HG03378 (cell line): Measurements from ENCODE around the gene REXO1.
A peak's percentile ranks its signal among the peaks of the same experiment; 100 is the strongest.
"Not testable (repeated sequence)": the region's sequence is repeated elsewhere in the genome, so short reads cannot be mapped to it uniquely, and the experiment has no call there.

Experiments used
- ATAC-seq: cut with Tn5 transposase; IDR thresholded peaks from one replicate; pipeline ENCODE4 v1.9.1; 2021; ENCODE audit warnings: mild to moderate bottlenecking, moderate library complexity; ENCODE audit not compliant: unreplicated experiment

REXO1 gene, protein sequence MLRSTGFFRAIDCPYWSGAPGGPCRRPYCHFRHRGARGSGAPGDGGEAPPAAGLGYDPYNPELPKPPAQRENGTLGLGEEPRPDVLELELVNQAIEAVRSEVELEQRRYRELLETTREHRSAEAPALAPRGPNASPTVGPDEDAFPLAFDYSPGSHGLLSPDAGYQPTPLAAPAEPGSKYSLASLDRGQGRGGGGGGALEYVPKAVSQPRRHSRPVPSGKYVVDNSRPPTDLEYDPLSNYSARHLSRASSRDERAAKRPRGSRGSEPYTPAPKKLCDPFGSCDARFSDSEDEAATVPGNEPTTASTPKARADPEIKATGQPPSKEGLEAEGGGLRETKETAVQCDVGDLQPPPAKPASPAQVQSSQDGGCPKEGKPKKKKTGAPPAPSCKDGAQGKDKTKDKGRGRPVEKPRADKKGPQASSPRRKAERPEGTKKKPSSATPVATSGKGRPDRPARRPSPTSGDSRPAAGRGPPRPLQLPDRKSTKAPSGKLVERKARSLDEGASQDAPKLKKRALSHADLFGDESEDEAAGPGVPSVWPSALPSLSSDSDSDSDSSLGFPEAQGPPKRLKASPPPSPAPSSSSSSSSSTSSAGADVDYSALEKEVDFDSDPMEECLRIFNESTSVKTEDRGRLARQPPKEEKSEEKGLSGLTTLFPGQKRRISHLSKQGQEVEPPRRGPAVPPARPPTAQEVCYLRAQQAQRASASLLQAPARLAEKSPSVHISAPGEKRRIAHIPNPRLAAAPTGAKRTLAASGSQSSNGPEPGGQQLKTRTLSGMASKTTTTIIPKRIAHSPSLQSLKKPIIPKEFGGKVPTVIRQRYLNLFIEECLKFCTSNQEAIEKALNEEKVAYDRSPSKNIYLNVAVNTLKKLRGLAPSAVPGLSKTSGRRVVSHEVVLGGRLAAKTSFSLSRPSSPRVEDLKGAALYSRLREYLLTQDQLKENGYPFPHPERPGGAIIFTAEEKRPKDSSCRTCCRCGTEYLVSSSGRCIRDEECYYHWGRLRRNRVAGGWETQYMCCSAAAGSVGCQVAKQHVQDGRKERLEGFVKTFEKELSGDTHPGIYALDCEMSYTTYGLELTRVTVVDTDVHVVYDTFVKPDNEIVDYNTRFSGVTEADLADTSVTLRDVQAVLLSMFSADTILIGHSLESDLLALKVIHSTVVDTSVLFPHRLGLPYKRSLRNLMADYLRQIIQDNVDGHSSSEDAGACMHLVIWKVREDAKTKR

DNA sequence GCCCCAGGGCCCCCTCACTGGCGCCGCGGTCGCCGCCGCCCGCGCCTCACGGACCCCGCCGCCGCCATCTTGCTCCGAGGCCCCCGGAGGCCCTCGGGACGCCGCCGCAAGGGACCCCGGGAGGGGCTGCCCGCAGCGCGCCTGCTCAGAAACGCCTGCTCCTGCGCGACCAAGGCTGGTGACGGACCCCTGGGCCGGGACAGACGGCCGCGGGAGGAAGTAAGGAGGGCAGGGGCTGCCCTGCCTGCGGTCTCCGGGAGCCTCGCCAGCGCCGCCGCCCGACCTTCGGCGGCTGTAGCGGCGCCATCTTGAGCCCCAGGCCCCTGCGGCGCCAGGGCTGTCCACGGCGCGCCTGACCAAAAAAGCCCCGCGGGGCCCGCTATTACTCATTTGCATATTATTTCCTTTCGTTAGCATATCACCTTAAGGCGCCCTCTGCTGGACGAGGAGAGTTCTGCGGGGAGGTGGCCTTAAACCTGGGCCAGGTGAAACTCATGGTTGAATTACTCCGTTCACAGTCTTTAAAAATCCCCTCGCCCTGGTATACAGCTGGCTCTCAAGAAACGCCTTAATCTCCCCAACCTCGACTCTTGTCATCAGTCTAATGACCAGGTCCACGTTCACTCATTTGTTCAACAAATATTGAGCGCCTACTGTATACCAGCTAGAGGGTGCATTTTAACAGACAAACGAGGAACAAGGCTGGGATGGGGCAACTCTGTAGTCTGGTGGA, at the start of gene REXO1:
Gene REXO1, minus strand, starts transcription at position 85 of the 733 bp plus-strand sequence. CDS start 125 bp downstream, outside the sequence.
- ATAC-seq: peak; percentile 57

DNA sequence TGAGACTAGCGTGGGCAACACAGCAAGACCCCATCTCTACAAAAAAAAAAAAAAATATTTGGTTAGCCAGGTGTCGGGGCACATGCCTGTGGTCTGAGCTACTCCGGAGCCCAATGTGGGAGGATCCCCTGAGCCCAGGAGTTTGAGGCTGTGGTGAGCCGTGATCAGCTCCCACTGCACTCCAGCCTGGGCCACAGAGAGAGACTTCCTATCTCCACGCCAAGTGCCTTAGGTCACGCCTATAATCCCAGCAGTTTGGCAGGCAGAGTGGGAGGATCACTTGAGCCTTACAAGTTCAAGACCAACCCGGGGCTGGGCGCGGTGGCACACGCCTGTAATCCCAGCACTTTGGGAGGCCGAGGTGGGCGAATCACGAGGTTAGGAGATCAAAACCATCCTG, 48.2 kb upstream of the REXO1 start:
- no peak for ATAC-seq

DNA sequence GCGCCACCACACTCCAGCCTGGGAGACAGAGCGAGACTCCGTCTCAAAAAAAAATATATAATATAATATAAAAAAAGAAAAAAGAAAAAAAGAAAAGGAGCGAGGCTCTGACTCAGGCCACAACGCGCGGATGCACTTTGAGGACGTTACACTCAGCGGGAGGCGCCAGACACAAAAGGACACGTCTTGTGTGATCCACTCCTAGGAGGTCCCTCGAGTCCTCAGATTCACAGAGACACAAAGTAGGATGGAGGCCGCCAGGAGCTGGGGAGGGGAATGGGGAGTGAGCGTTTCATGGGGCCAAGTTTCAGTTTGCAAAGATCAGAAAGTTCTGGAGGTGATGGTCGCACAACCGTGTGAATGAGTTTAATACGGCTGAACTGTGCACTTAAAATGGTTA, 45.5 kb upstream of the REXO1 start:
- no peak for ATAC-seq

DNA sequence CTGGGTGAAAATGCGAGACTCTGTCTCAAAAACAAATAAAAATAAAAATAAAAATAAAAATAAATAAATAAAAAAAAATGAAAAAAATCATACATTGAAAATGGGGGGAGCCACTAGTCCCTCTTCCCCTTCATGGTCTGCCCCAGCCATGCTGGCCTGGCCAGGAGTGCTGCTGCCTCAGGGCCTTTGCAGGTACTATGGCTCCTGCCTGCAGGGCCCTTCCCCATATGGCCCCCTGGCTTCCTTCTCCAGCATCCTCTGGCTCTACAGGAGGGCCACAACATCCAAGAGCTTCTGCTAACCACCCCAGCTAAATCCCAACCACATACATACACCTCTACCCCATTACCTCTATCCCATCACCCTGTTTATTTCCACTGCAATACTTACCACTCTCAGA, 41.6 kb upstream of the REXO1 start:
- no peak for ATAC-seq

DNA sequence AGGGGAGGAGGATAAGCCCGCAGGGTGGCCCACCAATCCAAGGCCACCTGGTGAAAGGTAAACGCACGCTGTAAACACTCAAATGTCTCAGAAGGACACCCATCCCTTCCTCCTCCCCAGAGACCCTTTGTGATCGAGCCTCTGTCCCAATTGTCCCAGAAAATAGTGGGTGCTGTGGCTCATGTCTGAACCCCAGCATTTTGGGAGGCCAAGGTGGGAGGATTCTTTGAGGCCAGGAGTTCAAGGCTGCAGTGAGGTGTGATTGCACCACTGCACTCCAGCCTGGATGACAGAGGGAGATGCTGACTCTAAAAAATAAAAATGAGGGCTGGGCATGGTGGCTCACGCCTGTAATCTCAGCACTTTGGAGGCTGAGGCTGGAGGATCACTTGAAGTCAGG, 40.1 kb upstream of the REXO1 start:
- ATAC-seq: no peak

GRCh38 chr19:1886360-1886759, 38.1 kb upstream of the REXO1 start:
- ATAC-seq: not testable (repeated sequence)

DNA sequence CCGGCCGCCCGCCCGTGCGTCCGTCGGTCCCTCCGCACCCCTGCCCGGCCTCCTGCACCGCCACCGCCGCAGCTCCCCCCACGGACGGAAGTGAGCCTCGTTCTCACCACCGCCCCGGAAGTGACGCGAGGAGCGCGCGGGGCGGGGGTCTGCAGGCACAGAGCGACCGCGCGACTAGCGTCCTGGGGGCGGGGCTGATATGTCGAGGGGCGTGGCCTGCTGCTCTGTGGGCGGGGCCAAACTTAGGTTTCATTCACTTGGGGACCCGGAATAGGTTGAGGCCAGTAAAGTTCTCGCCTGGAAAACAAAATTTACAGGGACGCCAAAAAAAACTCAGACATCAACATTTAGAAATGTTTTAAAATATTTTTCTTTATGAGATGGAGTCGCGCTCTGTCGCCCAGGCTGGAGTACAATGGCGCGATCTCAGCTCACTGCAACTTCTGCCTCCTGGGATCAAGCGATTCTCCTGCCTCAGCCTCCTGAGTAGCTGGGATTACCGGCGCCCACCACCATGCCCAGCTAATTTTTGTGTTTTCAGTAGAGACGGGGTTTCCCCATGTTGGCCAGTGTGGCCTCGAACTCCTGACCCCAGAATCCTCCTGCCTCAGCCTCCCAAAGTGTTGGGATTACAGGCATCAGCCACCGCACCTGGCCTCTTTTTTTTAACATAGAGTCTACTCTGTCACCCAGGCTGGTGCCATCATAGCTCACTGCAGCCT, 37.3 kb upstream of the REXO1 start, which contains the start of gene ABHD17A:
Gene ABHD17A, minus strand, starts transcription at position 99 of the 722 bp plus-strand sequence. CDS start 3,930 bp downstream, outside the sequence.
- not testable (repeated sequence) for ATAC-seq

GRCh38 chr19:1884719-1885334, 36.5 kb upstream of the REXO1 start:
- ATAC-seq: no peak

DNA sequence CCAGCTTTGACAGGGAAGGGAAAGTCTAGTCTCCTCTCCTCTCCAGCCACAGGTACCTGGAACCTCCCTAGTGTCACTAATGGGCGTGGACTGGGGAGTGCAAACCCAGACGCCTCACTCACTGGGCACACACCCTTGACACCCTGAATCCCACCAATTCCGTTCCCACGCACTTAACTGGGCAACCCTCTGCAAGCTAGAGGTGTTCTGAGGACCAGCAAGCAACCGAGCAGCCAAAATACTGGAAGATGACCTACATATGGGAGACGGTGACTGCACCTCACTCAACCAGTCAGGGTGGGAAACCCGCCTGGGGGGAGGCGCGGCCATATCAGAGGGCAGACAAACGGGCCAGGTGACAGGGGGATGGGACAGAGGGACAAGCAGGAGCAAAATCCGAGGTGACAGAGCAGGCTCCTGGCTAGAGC, 36.0 kb upstream of the REXO1 start:
- ATAC-seq: no peak

GRCh38 chr19:1883784-1884183, 35.5 kb upstream of the REXO1 start:
- no peak for ATAC-seq

- ATAC-seq: no peak
Observed at GRCh38 chr19:1882786-1883692, 34.8 kb upstream of the REXO1 start.

GRCh38 chr19:1882089-1882785, 34.0 kb upstream of the REXO1 start:
- no peak for ATAC-seq

DNA sequence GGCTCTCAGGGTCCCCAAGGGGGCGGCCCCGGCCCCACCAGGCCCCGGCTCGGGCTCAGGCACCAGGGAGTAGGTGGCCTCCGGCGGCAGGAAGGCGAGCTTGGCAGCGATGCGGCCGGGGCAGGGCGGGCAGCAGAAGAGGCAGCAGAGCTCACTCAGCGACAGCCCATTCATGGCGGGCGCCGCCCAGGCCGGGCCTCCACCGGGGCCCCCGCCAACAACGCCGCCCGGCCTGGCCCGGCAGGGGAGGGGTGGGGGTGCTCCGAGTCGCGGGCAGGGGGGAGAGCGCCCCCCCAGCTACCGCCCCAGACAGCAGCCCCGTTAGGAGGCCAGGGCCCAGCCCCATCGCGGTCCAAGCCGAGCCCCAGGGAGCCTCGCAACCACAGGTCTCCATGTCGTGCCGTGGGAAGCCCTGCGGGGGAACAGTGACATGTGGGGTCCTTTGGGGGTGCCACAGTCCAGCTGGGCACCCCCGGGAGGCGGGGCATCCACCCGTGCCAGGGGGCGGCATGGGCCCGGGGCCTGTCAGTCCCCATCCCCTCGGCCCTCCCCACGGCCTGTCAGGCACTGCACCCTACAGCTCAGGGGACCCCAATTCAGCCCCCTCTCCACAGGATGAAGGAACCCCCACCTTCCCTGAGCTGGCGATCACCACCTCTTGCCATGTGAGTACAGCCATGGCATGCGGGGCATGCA, 33.3 kb upstream of the REXO1 start:
- ATAC-seq: not testable (repeated sequence)

- ATAC-seq: no peak
Observed at GRCh38 chr19:1880611-1881392, 32.5 kb upstream of the REXO1 start.

- not testable (repeated sequence) for ATAC-seq
Observed at GRCh38 chr19:1879982-1880381, 31.7 kb upstream of the REXO1 start.

DNA sequence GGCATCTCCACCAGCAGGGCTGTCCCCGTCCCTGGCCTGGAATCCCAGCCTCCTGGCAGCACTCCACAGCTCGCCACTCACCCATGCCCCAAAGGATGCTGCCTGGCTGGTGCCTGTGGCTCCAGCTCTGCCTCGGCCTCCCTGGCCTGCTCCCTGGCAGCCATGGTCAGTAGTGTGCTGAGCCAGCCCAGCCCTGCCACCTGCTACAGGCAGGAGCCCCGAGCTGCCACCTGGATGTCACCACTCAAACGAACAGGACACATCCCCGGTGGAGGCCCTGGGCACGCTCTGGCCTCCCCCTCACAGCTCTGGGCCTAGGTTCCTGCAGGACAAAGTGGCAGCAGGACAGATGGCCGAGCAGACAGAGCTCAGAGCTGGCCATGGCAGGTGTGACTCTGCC, 30.3 kb upstream of the REXO1 start:
- ATAC-seq: not testable (repeated sequence)
